Upper lobe of left lung (tissue), 6 donors: Measurements from ENCODE around the gene IRF8. TPM values are rescaled to one million over a fixed set of nuclear protein-coding genes. Genes with fewer than 3 reads are reported as not detected.

Experiments used
- ATAC-seq, 2 donors: fragments of 200-7000 bp; cut with Tn5 transposase; one replicate each; pipeline ENCODE4 v1.9.1; 2022; ENCODE audit warnings: mild to moderate bottlenecking in 2 of 2, moderate library complexity in 2 of 2; ENCODE audit not compliant: low FRiP score in 2 of 2
- DNase-seq, 2 donors: peaks; one replicate each; pipeline ENCODE4 v3.0.0-alpha.2; 2019 to 2020
- H3K27ac ChIP-seq, 4 donors: fragments of 200-600 bp; sonication (generic); one replicate each; pipeline ENCODE4 v1.5.1; 2016 to 2019
- H3K27me3 ChIP-seq, 4 donors: fragments of 200-600 bp; sonication (generic); one replicate each; pipeline ENCODE4 v1.5.1; 2017 to 2019
- H3K36me3 ChIP-seq, 4 donors: fragments of 200-600 bp; sonication (generic); one replicate each; pipeline ENCODE4 v1.5.1; 2016 to 2019
- H3K4me1 ChIP-seq, 4 donors: fragments of 200-600 bp; sonication (generic); one replicate each; pipeline ENCODE4 v1.5.1; 2018 to 2019
- H3K4me3 ChIP-seq, 4 donors: fragments of 200-600 bp; sonication (generic); one replicate each; pipeline ENCODE4 v1.5.1; 2017 to 2019; ENCODE audit warnings: mild to moderate bottlenecking in 2 of 4, moderate library complexity in 1 of 4
- H3K9me3 ChIP-seq, 4 donors: fragments of 200-600 bp; sonication (generic); one replicate each; pipeline ENCODE4 v1.5.1; 2018 to 2019
- EP300 ChIP-seq, 4 donors: sonication (generic); formaldehyde crosslinking; IDR thresholded peaks; one replicate each; pipeline ENCODE4 v1.5.1; 2017; ENCODE audit warnings: antibody characterized with exemption in 4 of 4, control low read depth in 2 of 4
- POLR2A ChIP-seq, 4 donors: fragments of 450-650 bp; IDR thresholded peaks; one replicate each; pipeline ENCODE4 v1.5.1; 2016 to 2017; ENCODE audit warnings: antibody characterized with exemption in 4 of 4, mild to moderate bottlenecking in 2 of 4
- POLR2AphosphoS5 ChIP-seq, 2 donors: sonication (generic); formaldehyde crosslinking; IDR thresholded peaks; one replicate each; pipeline ENCODE4 v1.5.1; 2017; ENCODE audit warnings: antibody characterized with exemption in 2 of 2
- WGBS, 2 donors: methylation state at CpG; one replicate each; pipeline ENCODE4 v1.1.5; 2017 to 2018; 5-methylcytosine and 5-hydroxymethylcytosine counted together
- total RNA-seq, 6 donors: library from RNA; depleted of rRNA in 4 of 6; stranded (reverse); fragments of >200 nt in 4 of 6; gene quantifications; one replicate each; pipeline versions ENCODE4 v1.1.0 to v1.2.1, GENCODE V29; 2016 to 2021
- TF ChIP-seq, protein P1 (sequence below), 6 experiments: fragments of 450-650 bp in 4 of 6; fragments of 200-600 bp in 2 of 6; sonication (generic) in 2 of 6; IDR thresholded peaks; one replicate each; pipeline ENCODE4 v1.5.1; 2016 to 2019; ENCODE audit warnings: antibody characterized with exemption in 6 of 6
- donor health status: DM: no; HTN: no; CAD: no; lungs with moderate emphysema.
- donor health status: DM: no; HTN: yes; CAD: no; lungs with severe emphysema.

The IRF8 gene
- total RNA-seq, 6 donors from 2014 or later = 41.5 to 141 (median 72.8) TPM

DNA sequence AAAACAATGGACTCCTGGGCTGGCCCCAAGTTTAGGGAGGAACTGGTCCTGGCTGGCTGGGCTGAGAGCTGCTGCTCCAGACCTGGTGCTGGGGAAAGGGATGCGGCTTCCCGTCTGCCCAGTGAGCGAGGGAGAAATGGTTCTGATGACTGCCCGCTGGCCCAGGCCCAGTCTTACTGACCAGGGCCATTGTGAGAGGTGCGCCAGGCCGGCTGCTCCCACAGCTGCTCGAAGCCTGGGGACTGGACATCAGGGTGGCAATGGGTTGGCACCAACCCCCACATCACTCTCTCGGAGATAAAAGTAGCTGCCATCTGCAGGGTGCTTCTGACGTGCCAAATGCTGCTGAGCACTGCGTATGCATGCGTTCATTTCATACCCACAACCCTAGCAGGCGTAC is 53.2 kb downstream of the IRF8 start:
- no peaks in the 10 kb centered on the region for H3K27me3 ChIP-seq
- ATAC-seq (no peak), DNase-seq (peak in 1 of 2 donors; percentile 50)
- H3K9me3 ChIP-seq = no peaks in the 10 kb centered on the region
- no peak overlapping the region for H3K4me3 ChIP-seq
- 93 to 95% methylated on average over 4 to 11 of the region's 12 CpGs for WGBS, 2 donors
- H3K27ac ChIP-seq = no peak overlapping the region
- no peaks in the 10 kb centered on the region for H3K4me1 ChIP-seq
- TF ChIP-seq EP300 (IDR thresholded peaks at IDR 0.05) (no peak), POLR2AphosphoS5 (IDR thresholded peaks at IDR 0.05) (no peak), POLR2A (IDR thresholded peaks at IDR 0.05) (no peak)
- TF ChIP-seq, protein P1, sequence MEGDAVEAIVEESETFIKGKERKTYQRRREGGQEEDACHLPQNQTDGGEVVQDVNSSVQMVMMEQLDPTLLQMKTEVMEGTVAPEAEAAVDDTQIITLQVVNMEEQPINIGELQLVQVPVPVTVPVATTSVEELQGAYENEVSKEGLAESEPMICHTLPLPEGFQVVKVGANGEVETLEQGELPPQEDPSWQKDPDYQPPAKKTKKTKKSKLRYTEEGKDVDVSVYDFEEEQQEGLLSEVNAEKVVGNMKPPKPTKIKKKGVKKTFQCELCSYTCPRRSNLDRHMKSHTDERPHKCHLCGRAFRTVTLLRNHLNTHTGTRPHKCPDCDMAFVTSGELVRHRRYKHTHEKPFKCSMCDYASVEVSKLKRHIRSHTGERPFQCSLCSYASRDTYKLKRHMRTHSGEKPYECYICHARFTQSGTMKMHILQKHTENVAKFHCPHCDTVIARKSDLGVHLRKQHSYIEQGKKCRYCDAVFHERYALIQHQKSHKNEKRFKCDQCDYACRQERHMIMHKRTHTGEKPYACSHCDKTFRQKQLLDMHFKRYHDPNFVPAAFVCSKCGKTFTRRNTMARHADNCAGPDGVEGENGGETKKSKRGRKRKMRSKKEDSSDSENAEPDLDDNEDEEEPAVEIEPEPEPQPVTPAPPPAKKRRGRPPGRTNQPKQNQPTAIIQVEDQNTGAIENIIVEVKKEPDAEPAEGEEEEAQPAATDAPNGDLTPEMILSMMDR (IDR thresholded peaks at IDR 0.05) = no peak
- H3K36me3 ChIP-seq = no peaks in the 10 kb centered on the region

DNA sequence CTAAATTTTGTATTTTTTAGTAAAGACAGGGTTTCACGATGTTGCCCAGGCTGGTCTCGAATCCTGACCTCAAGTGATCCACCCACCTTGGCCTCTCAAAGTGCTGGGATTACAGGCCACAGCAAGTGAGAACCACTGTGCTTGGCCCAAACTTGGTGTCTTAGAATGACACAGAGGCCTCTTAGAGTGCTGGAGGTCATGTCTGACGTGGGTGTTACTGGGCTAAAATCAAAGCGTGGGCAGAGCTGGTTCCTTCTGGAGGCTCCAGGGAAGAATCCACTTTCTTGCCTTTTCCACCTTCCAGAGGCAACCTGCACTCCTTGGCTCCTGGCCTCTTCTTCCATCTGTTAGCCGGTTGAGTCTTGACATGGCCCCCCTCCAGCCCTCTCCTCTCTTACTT is 53.8 kb downstream of the IRF8 start:
- ATAC-seq (no peak), DNase-seq (no peak)
- Histone ChIP-seq H3K4me3 (no peak overlapping the region), H3K9me3 (no peaks in the 10 kb centered on the region), H3K36me3 (no peaks in the 10 kb centered on the region), H3K27ac (no peak overlapping the region), H3K4me1 (no peaks in the 10 kb centered on the region), H3K27me3 (no peaks in the 10 kb centered on the region)
- TF ChIP-seq POLR2AphosphoS5 (IDR thresholded peaks at IDR 0.05) = no peak
- WGBS, 2 donors = 98% methylated on average over 5 of the region's 5 CpGs

DNA sequence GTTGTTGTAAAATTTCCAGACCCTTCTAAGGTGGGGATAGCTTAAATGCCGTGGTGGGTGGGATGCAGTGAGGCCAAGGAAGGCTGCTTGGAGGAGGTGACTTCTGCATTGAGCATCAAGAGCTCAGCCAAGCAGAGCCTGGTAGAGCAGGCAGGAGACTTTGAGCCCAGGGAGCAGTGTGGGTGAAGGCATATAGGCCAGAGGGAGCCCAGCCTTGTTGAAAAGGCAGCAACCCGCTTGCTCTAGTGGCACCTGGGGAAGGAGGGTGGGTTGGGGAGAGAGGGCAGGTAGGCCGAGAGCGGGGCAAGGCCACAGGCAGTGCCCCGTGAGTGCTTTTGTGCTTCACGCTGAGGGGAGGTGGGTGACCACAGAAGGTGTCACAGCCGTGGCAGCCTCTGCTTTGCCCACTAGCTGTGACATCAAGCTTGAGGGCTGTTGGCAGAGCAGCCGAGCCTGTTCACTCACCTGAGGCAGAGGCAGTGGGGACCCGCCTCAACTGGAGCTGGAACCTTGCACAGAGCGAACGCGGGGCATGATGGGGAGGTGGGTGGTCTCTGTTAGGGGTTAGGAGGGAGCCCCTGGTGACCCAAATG is 56.1 kb downstream of the IRF8 start:
- Histone ChIP-seq H3K9me3 (no peaks in the 10 kb centered on the region), H3K36me3 (no peaks in the 10 kb centered on the region), H3K4me3 (no peak overlapping the region), H3K4me1 (no peaks in the 10 kb centered on the region), H3K27me3 (no peaks in the 10 kb centered on the region), H3K27ac (no peak overlapping the region)
- TF ChIP-seq, protein P1 (IDR thresholded peaks at IDR 0.05) = no peak
- TF ChIP-seq POLR2A (IDR thresholded peaks at IDR 0.05) = no peak
- no peak for TF ChIP-seq POLR2AphosphoS5 (IDR thresholded peaks at IDR 0.05)
- DNase-seq (no peak), ATAC-seq (no peak)
- 91 to 96% methylated on average over 9 to 12 of the region's 12 CpGs for WGBS, 2 donors

DNA sequence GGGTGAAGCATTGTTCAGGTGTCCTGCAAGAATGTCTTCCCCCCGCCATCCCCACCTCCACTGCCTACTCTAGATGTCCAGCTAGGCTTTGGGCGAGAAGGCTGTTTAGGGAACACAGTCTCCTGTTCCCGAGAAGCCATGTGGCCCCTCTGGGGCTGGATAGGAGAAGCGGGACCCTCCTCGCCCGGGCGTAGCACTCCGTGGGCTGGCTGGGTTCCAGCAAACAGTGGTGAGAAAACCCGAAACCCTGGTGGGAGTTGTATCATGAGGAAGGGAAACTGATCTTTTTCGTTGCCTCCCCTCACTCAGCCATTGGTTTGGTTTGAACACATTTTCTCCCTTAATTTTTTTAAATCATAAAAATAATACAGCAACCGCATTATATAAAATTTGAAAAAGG is 56.6 kb downstream of the IRF8 start:
- TF ChIP-seq POLR2AphosphoS5 (IDR thresholded peaks at IDR 0.05) = no peak
- TF ChIP-seq, protein P1 (IDR thresholded peaks at IDR 0.05) = no peak
- TF ChIP-seq EP300 (IDR thresholded peaks at IDR 0.05) = no peak
- no peak for TF ChIP-seq POLR2A (IDR thresholded peaks at IDR 0.05)
- no peaks in the 10 kb centered on the region for H3K9me3 ChIP-seq
- H3K36me3 ChIP-seq = no peaks in the 10 kb centered on the region
- ATAC-seq (no peak), DNase-seq (no peak)
- 64 to 76% methylated on average over 10 to 11 of the region's 11 CpGs for WGBS, 2 donors
- no peaks in the 10 kb centered on the region for H3K27me3 ChIP-seq
- no peak overlapping the region for H3K4me3 ChIP-seq
- no peaks in the 10 kb centered on the region for H3K4me1 ChIP-seq
- no peak overlapping the region for H3K27ac ChIP-seq

DNA sequence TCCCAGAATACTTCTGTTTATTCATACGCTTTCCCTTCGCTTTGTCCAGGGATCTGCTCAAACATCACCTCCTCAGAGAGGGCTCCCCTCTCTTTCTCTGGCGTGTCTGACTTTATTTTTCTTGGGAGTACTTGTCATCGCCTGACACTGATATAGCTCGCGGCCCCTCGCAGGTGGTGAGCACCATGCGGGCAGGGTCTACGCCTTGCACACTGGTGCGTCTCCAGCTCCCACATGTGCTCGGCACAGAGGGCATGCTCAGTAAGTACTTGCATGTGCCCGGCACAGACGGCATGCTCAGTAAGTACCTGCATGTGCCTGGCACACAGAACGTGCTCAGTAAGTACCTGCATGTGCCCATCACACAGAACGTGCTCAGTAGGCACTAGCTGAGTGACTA is 57.5 kb downstream of the IRF8 start:
- no peak overlapping the region for H3K27ac ChIP-seq
- 90 to 93% methylated on average over 15 of the region's 15 CpGs for WGBS, 2 donors
- H3K9me3 ChIP-seq = no peaks in the 10 kb centered on the region

More for the DNA sequence above, 57.5 kb downstream of the IRF8 start:
- DNase-seq = no peak
- TF ChIP-seq, protein P1 (IDR thresholded peaks at IDR 0.05) = no peak
- TF ChIP-seq EP300 (IDR thresholded peaks at IDR 0.05) = no peak
- no peaks in the 10 kb centered on the region for H3K27me3 ChIP-seq
- no peaks in the 10 kb centered on the region for H3K36me3 ChIP-seq
- no peak overlapping the region for H3K4me3 ChIP-seq
- no peaks in the 10 kb centered on the region for H3K4me1 ChIP-seq
- no peak for ATAC-seq
